NT2/D1 (cell line): ENCODE measurements around the gene OR13H1.
"Not testable (repeated sequence)": the region's sequence is repeated elsewhere in the genome, so short reads cannot be mapped to it uniquely, and the experiment has no call there.

Experiments
- DNase-seq: peaks from one replicate; pipeline ENCODE4 v3.0.0-alpha.2; 2011; ENCODE audit warnings: low read depth, low spot score
- H3K27me3 ChIP-seq: 2 replicates; pipeline ENCODE4 v1.6.0; 2011; ENCODE audit warnings: mild to moderate bottlenecking; ENCODE audit not compliant: insufficient read length, insufficient read depth
- H3K36me3 ChIP-seq: 2 replicates; pipeline ENCODE4 v1.6.1; 2011; ENCODE audit warnings: mild to moderate bottlenecking, low read length, mixed read lengths; ENCODE audit not compliant: insufficient read depth, insufficient read length
- H3K4me1 ChIP-seq: 2 replicates; pipeline ENCODE4 v1.5.1; 2011; ENCODE audit not compliant: insufficient read depth, insufficient read length
- H3K4me3 ChIP-seq: 2 replicates; pipeline ENCODE4 v1.5.1; 2011; ENCODE audit warnings: low read depth; ENCODE audit not compliant: insufficient read length
- H3K9ac ChIP-seq: 2 replicates; pipeline ENCODE4 v1.6.0; 2011; ENCODE audit warnings: low read depth; ENCODE audit not compliant: insufficient read length
- H3K9me3 ChIP-seq: 2 replicates; pipeline ENCODE4 v1.5.1; 2011; ENCODE audit warnings: mild to moderate bottlenecking, low read length; ENCODE audit not compliant: insufficient read depth
- SUZ12 ChIP-seq: IDR thresholded peaks from 2 replicates; pipeline ENCODE4 v1.6.1; 2011; ENCODE audit not compliant: insufficient read length, insufficient read depth; ENCODE audit errors: extremely low read depth
- YY1 ChIP-seq: IDR thresholded peaks from 2 replicates; pipeline ENCODE4 v1.6.1; 2011; ENCODE audit not compliant: insufficient read length, insufficient read depth
- ZNF274 ChIP-seq: IDR thresholded peaks from 2 replicates; pipeline ENCODE4 v1.6.1; 2011; ENCODE audit warnings: mild to moderate bottlenecking, low read depth, low read length

OR13H1 gene

DNA sequence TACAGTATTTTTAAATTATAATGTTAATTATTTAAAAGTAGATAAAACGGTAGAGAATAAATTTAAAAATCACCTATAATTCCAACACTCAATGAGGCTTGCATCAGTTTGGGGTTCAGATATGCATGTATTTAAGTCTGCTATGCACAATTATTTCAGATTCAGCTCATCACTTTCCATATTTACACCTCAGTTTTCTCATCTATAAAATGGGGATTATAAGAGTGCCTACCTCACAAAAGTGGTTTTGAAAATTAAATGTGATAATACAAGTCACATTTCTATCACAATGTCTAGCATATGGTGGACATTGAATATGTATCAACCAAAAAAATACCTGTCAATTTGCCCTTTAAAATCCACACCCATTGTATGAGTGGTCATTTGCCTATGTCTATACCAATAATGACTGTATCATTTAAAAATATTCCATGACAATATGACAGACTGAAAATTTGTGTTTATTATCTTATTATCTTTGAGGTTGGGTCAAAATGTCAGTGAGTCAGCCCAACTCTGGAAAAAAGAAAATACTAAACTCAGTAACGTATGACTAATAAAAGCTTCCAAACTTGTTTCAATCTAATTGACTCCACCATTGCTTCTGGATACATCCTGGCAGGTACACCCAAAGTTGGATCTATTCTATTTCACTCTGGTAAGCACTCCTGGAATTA lies 20.8 kb downstream of the OR13H1 start:
- Histone ChIP-seq H3K9ac (no peak overlapping the region), H3K27me3 (no peaks in the 10 kb centered on the region), H3K4me1 (no peaks in the 10 kb centered on the region), H3K9me3 (no peaks in the 10 kb centered on the region), H3K36me3 (no peaks in the 10 kb centered on the region), H3K4me3 (no peak overlapping the region)
- no peak for DNase-seq
- TF ChIP-seq YY1 (no peak), ZNF274 (no peak), SUZ12 (no peak)

DNA sequence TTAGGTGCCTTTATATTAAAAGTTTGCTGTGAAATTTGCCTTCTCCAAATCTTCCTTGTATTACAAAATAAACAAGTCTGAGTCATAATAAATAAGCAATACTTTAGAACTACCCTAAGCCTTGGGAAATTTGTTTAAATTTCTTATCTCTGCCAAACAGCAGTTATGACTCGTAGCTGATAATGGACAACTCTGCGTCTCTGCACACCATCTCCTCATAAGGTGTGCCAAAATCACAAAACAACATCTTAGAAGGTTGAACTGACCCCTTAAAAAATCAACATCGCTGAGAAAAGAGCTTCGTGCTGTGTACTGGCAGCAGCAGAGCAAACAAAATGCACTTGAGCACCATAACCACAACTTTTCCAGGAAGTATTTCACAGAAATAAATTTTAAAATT lies 22.0 kb downstream of the OR13H1 start:
- no peak for TF ChIP-seq YY1
- no peak for TF ChIP-seq ZNF274
- no peak for TF ChIP-seq SUZ12
- no peaks in the 10 kb centered on the region for H3K9me3 ChIP-seq

DNA sequence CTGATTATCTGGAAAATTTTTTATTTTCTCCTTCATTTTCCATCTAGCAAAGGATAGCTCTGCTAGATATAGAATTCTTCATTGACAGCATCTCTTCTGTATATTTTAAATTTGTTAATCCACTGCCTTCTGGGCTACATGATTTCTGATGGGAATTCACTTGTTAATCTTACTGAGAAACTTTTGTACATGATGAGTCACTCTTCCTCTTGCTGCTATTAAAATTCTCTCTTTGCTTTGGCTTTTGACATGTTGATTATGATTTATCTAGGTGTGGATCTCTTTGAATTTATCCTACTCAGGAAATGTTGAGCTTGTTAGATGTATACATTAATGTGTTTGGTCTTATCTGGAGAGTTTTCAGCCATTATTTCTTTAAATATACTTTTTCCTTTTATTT lies 27.5 kb downstream of the OR13H1 start:
- Histone ChIP-seq H3K36me3 (no peaks in the 10 kb centered on the region), H3K4me1 (no peaks in the 10 kb centered on the region), H3K27me3 (no peaks in the 10 kb centered on the region), H3K4me3 (no peak overlapping the region), H3K9me3 (no peaks in the 10 kb centered on the region), H3K9ac (no peak overlapping the region)
- no peak for DNase-seq
- TF ChIP-seq YY1 (no peak), ZNF274 (no peak), SUZ12 (no peak)

More for the DNA sequence above, 22.0 kb downstream of the OR13H1 start:
- H3K27me3 ChIP-seq = no peaks in the 10 kb centered on the region
- H3K4me3 ChIP-seq = no peak overlapping the region
- no peaks in the 10 kb centered on the region for H3K4me1 ChIP-seq
- no peak for DNase-seq
- H3K36me3 ChIP-seq = no peaks in the 10 kb centered on the region
- H3K9ac ChIP-seq = no peak overlapping the region

DNA sequence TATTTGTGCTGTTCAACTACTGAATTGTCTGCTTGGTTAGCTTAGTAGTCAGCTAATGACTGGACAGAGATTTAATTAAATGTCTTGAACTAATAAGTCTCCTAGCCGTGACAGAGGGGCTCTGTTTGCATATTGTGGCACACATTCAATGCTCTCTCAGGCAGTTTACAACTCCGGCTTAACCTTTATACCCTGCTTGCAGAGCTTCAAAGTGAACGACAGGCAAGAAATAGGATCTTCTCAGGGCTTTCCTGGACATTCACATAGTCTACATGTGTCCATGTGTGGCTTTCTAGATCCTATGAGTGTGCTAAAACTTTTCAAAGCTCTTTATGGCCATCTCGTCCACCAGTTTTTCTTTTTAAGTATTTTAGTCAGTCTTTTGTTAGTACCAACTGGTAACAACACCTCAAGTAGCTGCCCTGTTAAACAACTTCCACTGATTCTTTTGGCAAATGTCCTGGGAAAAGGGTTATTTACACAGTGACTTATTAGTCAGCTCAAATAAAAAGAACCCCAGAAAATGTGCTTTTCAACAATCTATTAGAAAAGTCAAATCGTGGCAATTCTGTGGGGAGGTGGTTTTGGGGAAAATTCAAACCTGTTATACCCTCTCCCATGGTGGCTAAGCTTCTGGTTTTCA lies 28.6 kb downstream of the OR13H1 start:
- Histone ChIP-seq H3K9ac (no peak overlapping the region), H3K9me3 (no peaks in the 10 kb centered on the region), H3K36me3 (no peaks in the 10 kb centered on the region), H3K4me3 (no peak overlapping the region), H3K4me1 (no peaks in the 10 kb centered on the region), H3K27me3 (no peaks in the 10 kb centered on the region)
- no peak for DNase-seq
- TF ChIP-seq SUZ12 = no peak

DNA sequence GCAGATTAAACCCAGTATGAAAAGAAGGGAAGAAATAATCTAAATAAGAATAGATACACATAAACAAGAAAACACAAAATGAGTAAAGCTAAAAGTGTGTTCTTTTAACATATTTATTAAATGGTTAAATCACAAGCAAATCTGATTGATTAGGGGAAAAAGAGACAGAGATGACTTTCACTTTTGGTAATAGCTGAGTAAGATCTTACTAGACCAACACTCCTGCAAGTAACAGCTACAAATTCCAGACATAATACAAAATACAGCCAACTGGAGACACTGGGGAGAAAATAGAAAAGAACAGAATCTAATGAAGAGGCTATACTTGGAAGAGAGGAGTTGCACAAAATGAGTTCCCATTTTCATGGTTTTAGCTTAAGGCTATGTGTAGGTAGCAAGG lies 33.5 kb downstream of the OR13H1 start:
- no peaks in the 10 kb centered on the region for H3K36me3 ChIP-seq
- H3K9ac ChIP-seq = no peak overlapping the region
- no peaks in the 10 kb centered on the region for H3K4me1 ChIP-seq
- H3K27me3 ChIP-seq = no peaks in the 10 kb centered on the region
- TF ChIP-seq YY1 (no peak), SUZ12 (no peak), ZNF274 (no peak)
- no peak for DNase-seq
- H3K4me3 ChIP-seq = peak overlapping the region; percentile 39
- no peaks in the 10 kb centered on the region for H3K9me3 ChIP-seq

DNA sequence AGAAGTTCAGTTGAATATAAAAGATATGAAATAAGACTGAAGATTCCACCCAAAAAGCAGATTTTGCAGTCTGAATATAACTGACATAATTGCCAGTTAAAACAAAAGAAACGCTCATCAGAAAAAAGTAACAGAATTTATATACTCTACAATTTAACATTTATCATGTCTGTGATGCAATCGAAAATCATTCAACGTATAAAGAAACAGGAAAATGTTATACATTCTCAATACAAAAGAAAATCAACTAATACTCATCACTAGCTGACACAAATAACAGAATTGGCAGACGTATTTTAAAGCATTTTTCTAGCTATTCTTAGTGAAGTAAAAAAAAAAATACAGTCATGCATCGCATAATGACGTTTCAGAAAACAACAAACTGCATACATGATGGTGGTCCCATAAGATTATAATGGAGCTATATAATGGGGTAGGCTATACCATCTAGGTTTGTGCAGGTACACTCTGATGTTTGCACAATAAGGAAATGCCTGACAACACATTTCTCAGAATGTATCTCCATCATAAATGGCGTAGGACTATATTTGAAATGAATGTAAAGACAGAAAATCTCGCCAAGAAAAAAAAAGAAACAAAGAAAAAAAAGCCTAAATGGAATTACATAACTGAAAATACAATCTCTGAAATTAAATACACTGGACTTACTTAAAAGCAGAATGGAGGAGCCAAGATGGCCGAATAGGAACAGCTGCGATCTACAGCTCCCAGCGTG lies 34.3 kb downstream of the OR13H1 start:
- H3K27me3 ChIP-seq = no peaks in the 10 kb centered on the region
- no peaks in the 10 kb centered on the region for H3K36me3 ChIP-seq
- no peaks in the 10 kb centered on the region for H3K9me3 ChIP-seq
- no peaks in the 10 kb centered on the region for H3K4me1 ChIP-seq
- DNase-seq = no peak
- TF ChIP-seq SUZ12 (no peak), ZNF274 (no peak), YY1 (no peak)
- peak overlapping the region; percentile 21 for H3K9ac ChIP-seq
- H3K4me3 ChIP-seq = peak overlapping the region; percentile 39

DNA sequence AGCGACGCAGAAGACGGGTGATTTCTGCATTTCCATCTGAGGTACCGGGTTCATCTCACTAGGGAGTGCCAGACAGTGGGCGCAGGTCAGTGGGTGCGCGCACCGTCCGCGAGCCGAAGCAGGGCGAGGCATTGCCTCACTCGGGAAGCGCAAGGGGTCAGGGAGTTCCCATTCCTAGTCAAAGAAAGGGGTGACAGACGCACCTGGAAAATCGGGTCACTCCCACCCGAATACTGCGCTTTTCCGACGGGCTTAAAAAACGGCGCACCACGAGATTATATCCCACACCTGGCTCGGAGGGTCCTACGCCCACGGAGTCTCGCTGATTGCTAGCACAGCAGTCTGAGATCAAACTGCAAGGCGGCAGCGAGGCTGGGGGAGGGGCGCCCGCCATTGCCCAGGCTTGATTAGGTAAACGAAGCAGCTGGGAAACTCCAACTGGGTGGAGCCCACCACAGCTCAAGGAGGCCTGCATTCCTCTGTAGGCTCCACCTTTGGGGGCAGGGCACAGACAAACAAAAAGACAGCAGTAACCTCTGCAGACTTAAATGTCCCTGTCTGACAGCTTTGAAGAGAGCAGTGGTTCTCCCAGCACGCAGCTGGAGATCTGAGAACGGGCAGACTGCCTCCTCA lies 35.0 kb downstream of the OR13H1 start:
- peak; percentile 19 for TF ChIP-seq YY1
- not testable (repeated sequence) for H3K36me3 ChIP-seq, H3K4me1 ChIP-seq, H3K27me3 ChIP-seq, H3K9ac ChIP-seq, H3K9me3 ChIP-seq
- H3K4me3 ChIP-seq = peak overlapping the region; percentile 39
- DNase-seq = peak; percentile 22
